ENCODE measurements around the gene PHC1.

PHC1 gene

DNA sequence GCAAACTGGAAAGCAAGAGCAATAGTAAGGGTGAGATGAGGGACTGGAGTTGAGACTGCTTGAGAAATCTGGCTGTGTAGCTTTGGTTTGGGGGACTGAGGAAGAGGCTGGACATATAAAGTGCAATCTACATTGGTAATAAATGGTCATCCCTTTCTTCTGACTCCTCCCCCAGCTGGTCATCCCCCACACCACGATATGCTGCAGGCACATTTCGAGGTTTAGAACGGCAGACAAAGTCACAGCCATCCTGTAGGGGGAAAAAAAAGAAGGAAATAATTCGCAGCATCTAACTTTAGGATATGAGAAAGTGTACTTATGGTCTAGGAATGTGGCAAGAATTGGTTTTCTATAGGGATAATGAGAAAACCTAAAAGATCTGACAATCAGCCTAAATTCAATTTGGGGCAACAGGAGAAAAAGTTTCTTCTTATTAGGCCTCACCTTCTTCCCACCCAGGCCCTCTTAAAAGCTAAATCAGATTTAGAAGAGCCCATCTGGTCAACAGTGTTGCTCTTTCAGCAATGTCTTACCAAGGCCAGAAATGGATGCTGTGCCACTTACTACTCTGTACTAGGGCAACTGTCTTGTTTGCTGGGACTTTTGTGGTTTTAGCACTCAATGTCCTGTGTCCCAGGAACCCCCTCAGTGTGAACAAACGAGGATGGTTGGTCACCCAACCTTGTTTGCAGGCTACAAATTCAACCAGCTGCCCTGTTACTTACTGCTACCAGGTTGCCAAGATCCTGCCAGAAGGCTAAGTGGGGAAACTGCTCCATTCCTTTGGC, 27.6 kb downstream of the PHC1 start:
- TF ChIP-seq, protein P1, sequence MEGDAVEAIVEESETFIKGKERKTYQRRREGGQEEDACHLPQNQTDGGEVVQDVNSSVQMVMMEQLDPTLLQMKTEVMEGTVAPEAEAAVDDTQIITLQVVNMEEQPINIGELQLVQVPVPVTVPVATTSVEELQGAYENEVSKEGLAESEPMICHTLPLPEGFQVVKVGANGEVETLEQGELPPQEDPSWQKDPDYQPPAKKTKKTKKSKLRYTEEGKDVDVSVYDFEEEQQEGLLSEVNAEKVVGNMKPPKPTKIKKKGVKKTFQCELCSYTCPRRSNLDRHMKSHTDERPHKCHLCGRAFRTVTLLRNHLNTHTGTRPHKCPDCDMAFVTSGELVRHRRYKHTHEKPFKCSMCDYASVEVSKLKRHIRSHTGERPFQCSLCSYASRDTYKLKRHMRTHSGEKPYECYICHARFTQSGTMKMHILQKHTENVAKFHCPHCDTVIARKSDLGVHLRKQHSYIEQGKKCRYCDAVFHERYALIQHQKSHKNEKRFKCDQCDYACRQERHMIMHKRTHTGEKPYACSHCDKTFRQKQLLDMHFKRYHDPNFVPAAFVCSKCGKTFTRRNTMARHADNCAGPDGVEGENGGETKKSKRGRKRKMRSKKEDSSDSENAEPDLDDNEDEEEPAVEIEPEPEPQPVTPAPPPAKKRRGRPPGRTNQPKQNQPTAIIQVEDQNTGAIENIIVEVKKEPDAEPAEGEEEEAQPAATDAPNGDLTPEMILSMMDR (IDR thresholded peaks at IDR 0.05; ENCODE audit: insufficient read depth, low read depth, low read length, missing control alignments), result no peak
- no peak for DNase-seq (ENCODE audit: low read depth)
- H3K4me3 ChIP-seq (ENCODE audit: low read length), result no peak overlapping the region

DNA sequence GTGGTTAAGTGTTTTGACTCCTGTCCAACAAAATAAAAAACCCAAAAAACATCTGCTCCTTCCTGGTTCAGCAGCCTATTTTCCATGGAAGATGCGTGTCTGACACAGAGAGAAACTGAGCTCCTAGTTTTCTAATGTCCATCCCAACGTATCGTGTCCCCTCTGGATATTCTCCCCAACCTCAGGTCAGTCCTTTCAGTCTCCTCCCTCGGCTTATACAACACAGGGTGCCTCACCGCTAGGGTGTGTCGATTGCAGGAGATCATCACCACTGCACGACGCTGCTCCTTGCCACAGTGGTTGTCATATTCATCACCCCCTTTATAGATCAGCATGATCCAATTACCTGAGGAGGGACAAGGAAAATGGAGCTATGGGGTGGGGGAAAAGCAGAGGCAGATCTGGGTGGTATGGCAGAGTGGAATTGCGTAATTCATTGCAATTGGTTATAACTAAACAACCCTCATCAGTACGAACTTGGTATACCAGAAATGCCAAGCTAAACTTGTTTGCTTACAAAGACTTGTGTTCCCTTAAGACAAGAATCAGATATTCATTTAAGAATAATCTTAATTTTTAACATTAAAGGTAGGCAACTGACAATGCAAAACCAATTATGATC, 29.4 kb downstream of the PHC1 start:
- no peak for DNase-seq (ENCODE audit: low read depth)
- TF ChIP-seq, protein P1 (IDR thresholded peaks at IDR 0.05; ENCODE audit: insufficient read depth, low read depth, low read length, missing control alignments), result no peak
- no peak overlapping the region for H3K4me3 ChIP-seq (ENCODE audit: low read length)

DNA sequence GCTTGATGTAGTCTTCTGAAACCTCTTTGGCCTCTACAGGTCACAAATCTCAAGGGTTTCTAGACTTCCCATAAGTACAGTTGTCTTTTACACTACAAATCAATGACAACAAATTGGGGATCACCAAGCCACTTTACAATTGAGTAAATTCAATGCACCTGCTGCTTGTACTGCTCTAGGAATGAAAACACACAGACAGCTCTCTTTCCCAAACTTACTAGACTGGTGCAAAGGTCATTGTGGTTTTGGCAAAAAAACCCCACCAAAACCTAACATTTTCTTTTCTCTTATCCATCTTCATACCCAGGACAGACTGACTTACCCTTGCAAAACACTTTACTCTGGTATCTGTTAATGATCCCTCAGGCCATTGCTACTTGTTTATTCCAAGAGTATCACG, 32.4 kb downstream of the PHC1 start:
- TF ChIP-seq, protein P1 (IDR thresholded peaks at IDR 0.05; ENCODE audit: insufficient read depth, low read depth, low read length, missing control alignments), result no peak
- no peak for DNase-seq (ENCODE audit: low read depth)
- no peak overlapping the region for H3K4me3 ChIP-seq (ENCODE audit: low read length)

DNA sequence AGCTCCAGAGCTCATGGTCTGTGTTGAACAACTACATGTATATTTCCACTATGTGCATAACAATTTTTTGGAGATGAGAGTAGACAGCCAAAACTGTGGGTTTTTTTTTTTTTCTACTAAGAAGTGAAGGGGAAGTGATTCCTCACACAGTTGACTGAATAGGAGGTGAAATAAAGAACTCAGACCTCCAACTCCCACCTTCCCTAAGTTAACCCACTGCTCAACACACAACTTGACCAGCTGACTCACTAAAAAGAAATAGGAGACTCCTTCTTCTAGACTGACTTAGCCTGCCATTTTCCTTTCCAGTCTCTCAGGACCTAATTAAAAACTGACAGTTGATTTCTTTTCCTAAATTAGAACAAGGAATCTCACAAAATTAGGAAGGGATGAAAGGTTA, 33.4 kb downstream of the PHC1 start:
- no peak for DNase-seq (ENCODE audit: low read depth)
- H3K4me3 ChIP-seq (ENCODE audit: low read length), result no peak overlapping the region
- TF ChIP-seq, protein P1 (IDR thresholded peaks at IDR 0.05; ENCODE audit: insufficient read depth, low read depth, low read length, missing control alignments), result no peak

DNA sequence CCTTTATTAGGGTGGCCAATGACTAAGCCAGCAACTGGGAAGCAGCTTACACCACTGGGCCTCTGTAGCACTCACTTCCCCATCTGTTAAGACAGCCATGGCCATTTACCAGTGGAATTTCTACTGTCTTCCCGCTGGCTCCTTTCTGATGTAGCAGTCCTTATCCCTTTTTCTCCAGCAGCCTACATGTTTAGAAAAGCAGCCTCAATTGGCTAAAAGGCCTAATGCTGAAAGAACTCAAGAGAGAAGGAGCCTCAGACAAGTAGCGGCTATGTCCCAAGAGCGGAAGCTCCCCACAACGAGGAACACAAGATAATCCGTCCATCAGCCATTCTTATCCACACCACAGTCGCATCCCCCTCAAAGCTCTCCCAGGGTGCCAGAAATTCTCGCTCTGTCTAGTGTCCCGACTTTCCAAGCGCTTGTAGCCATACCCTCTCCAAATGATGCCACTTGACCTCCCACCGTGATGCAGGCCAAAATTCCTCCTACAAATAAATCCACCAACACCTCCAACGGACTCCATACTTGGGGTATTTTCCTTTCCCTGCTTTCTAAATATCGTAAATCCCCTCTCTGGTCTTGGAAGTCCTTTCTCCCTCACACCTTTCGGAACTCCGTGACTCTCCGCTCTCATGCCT, 34.5 kb downstream of the PHC1 start:
- peak overlapping the region; percentile 94 for H3K4me3 ChIP-seq (ENCODE audit: low read length)
- peak; percentile 40 for DNase-seq (ENCODE audit: low read depth)
- TF ChIP-seq, protein P1 (IDR thresholded peaks at IDR 0.05; ENCODE audit: insufficient read depth, low read depth, low read length, missing control alignments), result no peak

DNA sequence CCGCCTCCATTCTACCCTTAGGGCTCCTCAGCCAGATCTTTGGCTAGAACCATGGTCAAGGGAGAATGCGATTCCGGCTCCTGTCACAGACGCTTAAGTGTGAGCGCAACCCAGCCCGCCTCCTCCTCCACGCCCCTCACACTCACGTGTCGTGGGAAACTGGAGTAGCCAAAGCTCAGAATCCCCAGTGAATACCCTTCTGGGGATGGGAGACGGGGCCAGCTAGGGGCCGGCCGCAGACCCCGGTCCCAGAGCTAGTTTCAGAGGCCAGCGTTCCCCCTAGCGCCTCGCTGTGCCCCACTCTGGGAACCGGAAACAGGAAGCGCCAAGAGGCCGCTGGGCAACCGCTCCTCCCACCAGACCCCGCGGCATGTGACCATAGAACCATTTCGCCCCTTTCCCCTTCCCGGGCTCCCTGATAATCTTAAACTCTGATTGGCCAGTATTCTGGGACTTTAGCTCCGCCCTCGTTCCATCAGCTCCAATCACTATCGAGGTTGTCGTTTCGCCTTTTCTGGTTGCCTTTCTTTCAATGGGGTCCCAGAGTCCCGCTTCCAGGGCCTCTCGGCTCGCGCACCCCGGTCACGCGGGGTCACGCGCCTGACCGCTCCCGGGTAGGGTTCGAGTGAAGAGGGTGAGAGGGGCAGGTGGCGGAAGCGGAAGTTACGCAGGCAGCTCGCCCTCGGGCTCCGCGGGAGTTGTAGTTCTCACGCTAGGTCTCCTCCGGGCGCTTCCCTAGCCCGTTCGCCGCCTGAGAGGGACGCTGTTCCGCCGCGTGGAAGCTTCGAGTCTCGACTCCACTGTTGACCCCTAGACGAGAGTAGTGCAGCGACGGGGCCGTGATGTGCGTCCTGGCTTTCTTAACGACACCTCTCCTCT, 35.3 kb downstream of the PHC1 start, which contains the start of gene M6PR:
Gene M6PR, minus strand, starts transcription at position 304 of the 879 bp plus-strand sequence. CDS start 3,241 bp downstream, outside the sequence.
- peak; percentile 94 for DNase-seq (ENCODE audit: low read depth)
- peak within 1 kb of the TSS; percentile 94 for H3K4me3 ChIP-seq (ENCODE audit: low read length)
- TF ChIP-seq, protein P1 (IDR thresholded peaks at IDR 0.05; ENCODE audit: insufficient read depth, low read depth, low read length, missing control alignments), result peak; percentile 56
